ENCODE results near the gene SLC4A7.

- TF ChIP-seq, protein P1, sequence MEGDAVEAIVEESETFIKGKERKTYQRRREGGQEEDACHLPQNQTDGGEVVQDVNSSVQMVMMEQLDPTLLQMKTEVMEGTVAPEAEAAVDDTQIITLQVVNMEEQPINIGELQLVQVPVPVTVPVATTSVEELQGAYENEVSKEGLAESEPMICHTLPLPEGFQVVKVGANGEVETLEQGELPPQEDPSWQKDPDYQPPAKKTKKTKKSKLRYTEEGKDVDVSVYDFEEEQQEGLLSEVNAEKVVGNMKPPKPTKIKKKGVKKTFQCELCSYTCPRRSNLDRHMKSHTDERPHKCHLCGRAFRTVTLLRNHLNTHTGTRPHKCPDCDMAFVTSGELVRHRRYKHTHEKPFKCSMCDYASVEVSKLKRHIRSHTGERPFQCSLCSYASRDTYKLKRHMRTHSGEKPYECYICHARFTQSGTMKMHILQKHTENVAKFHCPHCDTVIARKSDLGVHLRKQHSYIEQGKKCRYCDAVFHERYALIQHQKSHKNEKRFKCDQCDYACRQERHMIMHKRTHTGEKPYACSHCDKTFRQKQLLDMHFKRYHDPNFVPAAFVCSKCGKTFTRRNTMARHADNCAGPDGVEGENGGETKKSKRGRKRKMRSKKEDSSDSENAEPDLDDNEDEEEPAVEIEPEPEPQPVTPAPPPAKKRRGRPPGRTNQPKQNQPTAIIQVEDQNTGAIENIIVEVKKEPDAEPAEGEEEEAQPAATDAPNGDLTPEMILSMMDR (IDR thresholded peaks at IDR 0.05) = peak; percentile 58 to 79 (median 69)
- no peak for TF ChIP-seq POLR2A (IDR thresholded peaks at IDR 0.05)
Observed at GRCh38 chr3:27467545-27467944, 16.6 kb downstream of the SLC4A7 start.
